LoVo (cell line): ENCODE measurements around the gene ERVH48-1.
"Not testable (repeated sequence)": the region's sequence is repeated elsewhere in the genome, so short reads cannot be mapped to it uniquely, and the experiment has no call there.

Source experiments
- DNase-seq: peaks from one replicate; pipeline ENCODE4 v3.0.0-alpha.2; 2016; ENCODE audit warnings: low spot score

ERVH48-1 gene

GRCh38 chr21:42938606-42938995 is 13.2 kb upstream of the ERVH48-1 start:
- DNase-seq = not testable (repeated sequence)

- no peak for DNase-seq
Observed at GRCh38 chr21:42937960-42938605, 12.7 kb upstream of the ERVH48-1 start.

- not testable (repeated sequence) for DNase-seq
Observed at GRCh38 chr21:42937034-42937940, 11.9 kb upstream of the ERVH48-1 start.

GRCh38 chr21:42936360-42936759 is 10.9 kb upstream of the ERVH48-1 start:
- not testable (repeated sequence) for DNase-seq

GRCh38 chr21:42933973-42934372 is 8.5 kb upstream of the ERVH48-1 start:
- not testable (repeated sequence) for DNase-seq

- not testable (repeated sequence) for DNase-seq
Observed at GRCh38 chr21:42933137-42933970, 7.9 kb upstream of the ERVH48-1 start.

- not testable (repeated sequence) for DNase-seq
Observed at GRCh38 chr21:42932378-42933136, 7.1 kb upstream of the ERVH48-1 start.

GRCh38 chr21:42931560-42932235 is 6.3 kb upstream of the ERVH48-1 start:
- no peak for DNase-seq

- DNase-seq = no peak
Observed at GRCh38 chr21:42929969-42930368, 4.5 kb upstream of the ERVH48-1 start.

- not testable (repeated sequence) for DNase-seq
Observed at GRCh38 chr21:42927474-42928200, 2.2 kb upstream of the ERVH48-1 start.

- DNase-seq = no peak
Observed at GRCh38 chr21:42924433-42924751, 1.0 kb downstream of the ERVH48-1 start.

- DNase-seq = peak; percentile 73
Observed at GRCh38 chr21:42923553-42924432, 1.6 kb downstream of the ERVH48-1 start.

- no peak for DNase-seq
Observed at GRCh38 chr21:42922918-42923317, 2.5 kb downstream of the ERVH48-1 start.

GRCh38 chr21:42921927-42922326 is 3.5 kb downstream of the ERVH48-1 start:
- DNase-seq = no peak

- no peak for DNase-seq
Observed at GRCh38 chr21:42918291-42918690, 7.1 kb downstream of the ERVH48-1 start.

- DNase-seq = no peak
Observed at GRCh38 chr21:42913476-42913875, 12.0 kb downstream of the ERVH48-1 start.

- not testable (repeated sequence) for DNase-seq
Observed at GRCh38 chr21:42911920-42912319, 13.5 kb downstream of the ERVH48-1 start.

- not testable (repeated sequence) for DNase-seq
Observed at GRCh38 chr21:42908484-42908883, 16.9 kb downstream of the ERVH48-1 start.

- DNase-seq = no peak
Observed at GRCh38 chr21:42906233-42906632, 19.2 kb downstream of the ERVH48-1 start.
